Psoas muscle (tissue), 8 donors: ENCODE measurements around the gene CUL1. TPM values are rescaled to one million over a fixed set of nuclear protein-coding genes. Genes with fewer than 3 reads are reported as not detected.

ENCODE experiments used
- ATAC-seq, 4 donors: fragments of 200-7000 bp; cut with Tn5 transposase; one replicate each; pipeline ENCODE4 v1.9.1; 2020; ENCODE audit warnings: moderate library complexity in 3 of 4, mild to moderate bottlenecking in 2 of 4
- DNase-seq, 2 donors: peaks; one replicate each; pipeline ENCODE4 v3.0.0-alpha.2; 2020
- H3K27ac ChIP-seq: fragments of 200-600 bp; one replicate; pipeline ENCODE4 v1.8.0; 2022
- H3K27me3 ChIP-seq, 3 donors: fragments of 200-600 bp in 1 of 3; one replicate each; pipeline versions ENCODE4 v1.6.1 to v1.8.0; 2013 to 2022; ENCODE audit warnings: low read length in 2 of 3, mild to moderate bottlenecking in 2 of 3, moderate library complexity in 1 of 3; ENCODE audit not compliant: insufficient read depth in 3 of 3
- H3K36me3 ChIP-seq, 2 donors: fragments of 200-600 bp in 1 of 2; one replicate each; pipeline versions ENCODE4 v1.6.1 to v1.8.0; 2013 to 2022; ENCODE audit warnings: low read depth in 1 of 2, mild to moderate bottlenecking in 1 of 2, moderate library complexity in 1 of 2; ENCODE audit not compliant: insufficient read depth in 1 of 2
- H3K4me1 ChIP-seq: fragments of 200-600 bp; one replicate; pipeline ENCODE4 v1.8.0; 2022
- H3K4me3 ChIP-seq: fragments of 200-600 bp; one replicate; pipeline ENCODE4 v1.8.0; 2022; ENCODE audit warnings: mild to moderate bottlenecking
- H3K9me3 ChIP-seq: fragments of 200-600 bp; one replicate; pipeline ENCODE4 v1.8.0; 2022
- CTCF ChIP-seq: fragments of 200-600 bp; IDR thresholded peaks from one replicate; pipeline ENCODE4 v1.8.0; 2022; ENCODE audit warnings: antibody characterized with exemption
- WGBS, 3 donors: extraction: QIAGEN DNeasy Blood & Tissue Kit; methylation state at CpG; one replicate each; pipeline versions ENCODE4 v1.1.6 to v1.1.7; 2013; 5-methylcytosine and 5-hydroxymethylcytosine counted together
- intact Hi-C, 2 donors: fragments of 100-400 bp; cut with DNase I; formaldehyde crosslinking; loops; one replicate each; pipeline versions ENCODE4 v1.11.0 to v1.14.2; 2022
- polyA plus RNA-seq, 3 donors: library from polyadenylated mRNA; stranded (reverse); fragments of 200-250 nt; gene quantifications; one replicate each; pipeline ENCODE4 v1.2.3, GENCODE V29; 2013
- total RNA-seq, 4 donors: library from RNA; stranded (reverse); fragmentation: NEBNext Ultra II Directional in 2 of 4; extraction: Animal tissue kit (Norgen Biotek cat#: 25700) in 2 of 4; gene quantifications; one replicate each; pipeline versions ENCODE4 v1.2.1 to v1.2.4, GENCODE V29; 2021 to 2023
- donor health status: healthy with polysubstance abuse.
- donor health status: DM: no; HTN: no; CAD: no; lungs with moderate emphysema.
- donor health status: Bipolar disorder and iron deficiency.
- donor health status: healthy.
- donor health status: DM: yes; HTN: yes; CAD: no.
- donor health status: DM: no; HTN: no; CAD: no.
- donor health status: DM: no; HTN: no; CAD: no.
- donor health status: DM: yes; HTN: yes; CAD: no.

CUL1 gene
- total and polyA plus RNA-seq, 7 donors = 65.1 to 149 (median 86.5) TPM

- no peak for TF ChIP-seq CTCF
- 92 to 97% (median 94%) methylated on average over 2 of the region's 2 CpGs for WGBS, 3 donors
- Histone ChIP-seq H3K27me3 (no peaks in the 10 kb centered on the region), H3K4me3 (no peak overlapping the region), H3K9me3 (no peaks in the 10 kb centered on the region), H3K27ac (no peak overlapping the region), H3K36me3 (no peaks in the 10 kb centered on the region), H3K4me1 (no peaks in the 10 kb centered on the region)
- no peak for ATAC-seq
- no peak for DNase-seq
- intact Hi-C loops = no loop called here
Measured at GRCh38 chr7:148834605-148835004, 135.9 kb downstream of the CUL1 start.

- 94 to 96% (median 95%) methylated on average over 4 of the region's 4 CpGs for whole genome bisulfite sequencing, 3 donors
- Histone ChIP-seq H3K4me3 (no peak overlapping the region), H3K27ac (no peak overlapping the region), H3K4me1 (no peaks in the 10 kb centered on the region), H3K36me3 (no peaks in the 10 kb centered on the region), H3K27me3 (no peaks in the 10 kb centered on the region), H3K9me3 (no peaks in the 10 kb centered on the region)
- intact Hi-C loops = no loop called here
- no peak for TF ChIP-seq CTCF
- DNase-seq = no peak
- no peak for ATAC-seq
Measured at GRCh38 chr7:148835854-148836253, 137.2 kb downstream of the CUL1 start.

GRCh38 chr7:148838905-148839304 is 140.2 kb downstream of the CUL1 start:
- TF ChIP-seq CTCF = no peak
- Histone ChIP-seq H3K4me3 (no peak overlapping the region), H3K4me1 (no peaks in the 10 kb centered on the region), H3K9me3 (no peaks in the 10 kb centered on the region), H3K27ac (no peak overlapping the region), H3K36me3 (no peaks in the 10 kb centered on the region), H3K27me3 (no peaks in the 10 kb centered on the region)
- ATAC-seq (no peak), DNase-seq (no peak)
- intact Hi-C loops = no loop called here
- WGBS, 3 donors = 82 to 90% (median 85%) methylated on average over 2 of the region's 2 CpGs

GRCh38 chr7:148847815-148848734 is 149.4 kb downstream of the CUL1 start:
- intact Hi-C loops = no loop called here
- no peak overlapping the region for H3K27ac ChIP-seq
- H3K36me3 ChIP-seq = no peaks in the 10 kb centered on the region
- no peaks in the 10 kb centered on the region for H3K27me3 ChIP-seq
- ATAC-seq (no peak), DNase-seq (no peak)
- WGBS, 3 donors = 74 to 79% (median 77%) methylated on average over 9 of the region's 9 CpGs
- no peaks in the 10 kb centered on the region for H3K4me1 ChIP-seq
- no peak for TF ChIP-seq CTCF
- no peaks in the 10 kb centered on the region for H3K9me3 ChIP-seq
- no peak overlapping the region for H3K4me3 ChIP-seq
